Measurements from ENCODE around the gene HSPA1A.
"Not testable (repeated sequence)": the region's sequence is repeated elsewhere in the genome, so short reads cannot be mapped to it uniquely, and the experiment has no call there.

HSPA1A gene

GRCh38 chr6:31836474-31837368, 21.4 kb downstream of the HSPA1A start:
- FAIRE-seq, result no peak

GRCh38 chr6:31837369-31838113, 22.2 kb downstream of the HSPA1A start:
- FAIRE-seq, result no peak

GRCh38 chr6:31838114-31838553, 22.8 kb downstream of the HSPA1A start:
- not testable (repeated sequence) for FAIRE-seq

- no peak for FAIRE-seq
These were observed 23.6 kb downstream of the HSPA1A start for GRCh38 chr6:31838968-31839367.

GRCh38 chr6:31839779-31840126, 24.4 kb downstream of the HSPA1A start:
- not testable (repeated sequence) for FAIRE-seq

- FAIRE-seq, result no peak
These were observed 26.7 kb downstream of the HSPA1A start for GRCh38 chr6:31842053-31842452.

GRCh38 chr6:31844507-31844906, 29.2 kb downstream of the HSPA1A start:
- FAIRE-seq, result no peak

GRCh38 chr6:31847276-31847978, 32.1 kb downstream of the HSPA1A start:
- no peak for FAIRE-seq

- no peak for FAIRE-seq
These were observed 35.6 kb downstream of the HSPA1A start for GRCh38 chr6:31850765-31851484.

- FAIRE-seq, result no peak
These were observed 36.1 kb downstream of the HSPA1A start for GRCh38 chr6:31851485-31851832.

GRCh38 chr6:31851980-31852718, 36.8 kb downstream of the HSPA1A start:
- FAIRE-seq, result not testable (repeated sequence)

GRCh38 chr6:31857774-31858173, 42.4 kb downstream of the HSPA1A start:
- FAIRE-seq, result not testable (repeated sequence)

GRCh38 chr6:31858707-31859106, 43.4 kb downstream of the HSPA1A start:
- FAIRE-seq, result no peak

GRCh38 chr6:31859923-31860322, 44.6 kb downstream of the HSPA1A start:
- no peak for FAIRE-seq

- no peak for FAIRE-seq
These were observed 45.0 kb downstream of the HSPA1A start for GRCh38 chr6:31860349-31860748.

- no peak for FAIRE-seq
These were observed 45.8 kb downstream of the HSPA1A start for GRCh38 chr6:31861150-31861549.

- FAIRE-seq, result no peak
These were observed 46.6 kb downstream of the HSPA1A start for GRCh38 chr6:31861919-31862343.

- peak; percentile 99 for FAIRE-seq
These were observed 47.2 kb downstream of the HSPA1A start, which contains the start of gene NEU1 for GRCh38 chr6:31862344-31863235. NEU1 (minus strand) TSS chr6:31862821; CDS start chr6:31862776, 45 bp downstream.

GRCh38 chr6:31864123-31864562, 48.8 kb downstream of the HSPA1A start:
- not testable (repeated sequence) for FAIRE-seq

GRCh38 chr6:31864818-31865204, 49.5 kb downstream of the HSPA1A start:
- FAIRE-seq, result no peak

Data from G401.6 (cell line).